ENCODE measurements around the gene SPTSSB.
A peak's percentile ranks its signal among the peaks of the same experiment; 100 is the strongest.

GRCh38 chr3:161409069-161409468, 37.8 kb upstream of the SPTSSB start:
- no peak for TF ChIP-seq RAD51 (IDR thresholded peaks at IDR 0.05; ENCODE audit: borderline replicate concordance, low read depth)
- no peak for TF ChIP-seq POU5F1 (IDR thresholded peaks at IDR 0.05; ENCODE audit: borderline replicate concordance, low read depth, low read length, partially characterized antibody)
- no peak for TF ChIP-seq ZNF263 (CRISPR knock-in tag; IDR thresholded peaks at IDR 0.05; ENCODE audit: borderline replicate concordance)
- TF ChIP-seq, protein P1, sequence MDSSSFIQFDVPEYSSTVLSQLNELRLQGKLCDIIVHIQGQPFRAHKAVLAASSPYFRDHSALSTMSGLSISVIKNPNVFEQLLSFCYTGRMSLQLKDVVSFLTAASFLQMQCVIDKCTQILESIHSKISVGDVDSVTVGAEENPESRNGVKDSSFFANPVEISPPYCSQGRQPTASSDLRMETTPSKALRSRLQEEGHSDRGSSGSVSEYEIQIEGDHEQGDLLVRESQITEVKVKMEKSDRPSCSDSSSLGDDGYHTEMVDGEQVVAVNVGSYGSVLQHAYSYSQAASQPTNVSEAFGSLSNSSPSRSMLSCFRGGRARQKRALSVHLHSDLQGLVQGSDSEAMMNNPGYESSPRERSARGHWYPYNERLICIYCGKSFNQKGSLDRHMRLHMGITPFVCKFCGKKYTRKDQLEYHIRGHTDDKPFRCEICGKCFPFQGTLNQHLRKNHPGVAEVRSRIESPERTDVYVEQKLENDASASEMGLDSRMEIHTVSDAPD (CRISPR knock-in tag; IDR thresholded peaks at IDR 0.05), result no peak
- TF ChIP-seq CTCF (IDR thresholded peaks at IDR 0.05 in 2 of 3, conservative IDR thresholded peaks at IDR 0.05 in 1 of 3; ENCODE audit: insufficient read depth in 2 of 3, low read depth in 1 of 3, low read length in 3 of 3), result peak; percentile 37 to 58 (median 44); a peak in 4 of 6 replicates
- no peak for TF ChIP-seq CBX3 (IDR thresholded peaks at IDR 0.05; ENCODE audit: borderline replicate concordance in 1 of 2, low read length in 2 of 2)
- no peak for TF ChIP-seq ZC3H8 (IDR thresholded peaks at IDR 0.05)
- TF ChIP-seq ZNF583 (CRISPR knock-in tag; IDR thresholded peaks at IDR 0.05), result no peak
- no peak for TF ChIP-seq MLLT1 (IDR thresholded peaks at IDR 0.05)
- no peak for TF ChIP-seq DPF2 (IDR thresholded peaks at IDR 0.05)
- no peak for TF ChIP-seq MAFK (IDR thresholded peaks at IDR 0.05; ENCODE audit: low read length)
- no peak for TF ChIP-seq ZNF311 (CRISPR knock-in tag; IDR thresholded peaks at IDR 0.05)
- TF ChIP-seq, protein P2, sequence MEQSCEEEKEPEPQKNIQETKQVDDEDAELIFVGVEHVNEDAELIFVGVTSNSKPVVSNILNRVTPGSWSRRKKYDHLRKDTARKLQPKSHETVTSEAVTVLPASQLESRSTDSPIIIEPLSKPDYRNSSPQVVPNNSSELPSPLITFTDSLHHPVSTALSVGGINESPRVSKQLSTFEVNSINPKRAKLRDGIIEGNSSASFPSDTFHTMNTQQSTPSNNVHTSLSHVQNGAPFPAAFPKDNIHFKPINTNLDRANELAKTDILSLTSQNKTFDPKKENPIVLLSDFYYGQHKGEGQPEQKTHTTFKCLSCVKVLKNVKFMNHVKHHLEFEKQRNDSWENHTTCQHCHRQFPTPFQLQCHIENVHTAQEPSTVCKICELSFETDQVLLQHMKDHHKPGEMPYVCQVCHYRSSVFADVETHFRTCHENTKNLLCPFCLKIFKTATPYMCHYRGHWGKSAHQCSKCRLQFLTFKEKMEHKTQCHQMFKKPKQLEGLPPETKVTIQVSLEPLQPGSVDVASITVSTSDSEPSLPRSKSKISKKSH (CRISPR knock-in tag; IDR thresholded peaks at IDR 0.05), result no peak
